DOHH2 (cell line): ENCODE data around the gene WDR27.

ENCODE experiments used
- EZH2phosphoT487 ChIP-seq: fragments of 200-600 bp; sonication (generic); IDR thresholded peaks from 2 replicates; pipeline ENCODE4 v1.6.1; 2017; ENCODE audit warnings: borderline replicate concordance, mild to moderate bottlenecking, antibody characterized with exemption, low read length, moderate library complexity, mixed read lengths
- TF ChIP-seq, protein P1 (sequence below): fragments of 200-600 bp; sonication (generic); IDR thresholded peaks from one replicate; pipeline ENCODE4 v1.5.1; 2014; ENCODE audit warnings: antibody characterized with exemption, mild to moderate bottlenecking, low read depth, low read length; ENCODE audit not compliant: poor library complexity, severe bottlenecking

DNA sequence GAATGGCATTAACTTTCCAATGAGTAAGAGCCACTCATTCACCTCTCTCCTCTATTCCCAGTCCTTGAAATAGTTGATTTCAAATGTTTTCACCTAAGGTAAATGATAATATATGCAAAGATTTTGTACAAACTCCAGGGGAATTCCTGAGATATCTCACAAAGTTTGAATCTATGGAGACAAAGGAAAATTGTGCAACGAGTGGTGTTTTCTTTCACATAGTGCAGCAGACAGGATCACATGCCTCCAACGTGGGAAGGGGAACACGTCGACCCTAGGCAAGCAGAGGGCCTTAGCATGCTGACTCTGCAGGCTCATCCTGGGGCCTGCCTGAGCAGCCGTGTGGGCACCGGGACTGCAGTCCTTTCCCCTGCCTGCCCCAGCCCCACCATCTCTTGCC lies 252.6 kb downstream of the WDR27 start:
- TF ChIP-seq, protein P1, sequence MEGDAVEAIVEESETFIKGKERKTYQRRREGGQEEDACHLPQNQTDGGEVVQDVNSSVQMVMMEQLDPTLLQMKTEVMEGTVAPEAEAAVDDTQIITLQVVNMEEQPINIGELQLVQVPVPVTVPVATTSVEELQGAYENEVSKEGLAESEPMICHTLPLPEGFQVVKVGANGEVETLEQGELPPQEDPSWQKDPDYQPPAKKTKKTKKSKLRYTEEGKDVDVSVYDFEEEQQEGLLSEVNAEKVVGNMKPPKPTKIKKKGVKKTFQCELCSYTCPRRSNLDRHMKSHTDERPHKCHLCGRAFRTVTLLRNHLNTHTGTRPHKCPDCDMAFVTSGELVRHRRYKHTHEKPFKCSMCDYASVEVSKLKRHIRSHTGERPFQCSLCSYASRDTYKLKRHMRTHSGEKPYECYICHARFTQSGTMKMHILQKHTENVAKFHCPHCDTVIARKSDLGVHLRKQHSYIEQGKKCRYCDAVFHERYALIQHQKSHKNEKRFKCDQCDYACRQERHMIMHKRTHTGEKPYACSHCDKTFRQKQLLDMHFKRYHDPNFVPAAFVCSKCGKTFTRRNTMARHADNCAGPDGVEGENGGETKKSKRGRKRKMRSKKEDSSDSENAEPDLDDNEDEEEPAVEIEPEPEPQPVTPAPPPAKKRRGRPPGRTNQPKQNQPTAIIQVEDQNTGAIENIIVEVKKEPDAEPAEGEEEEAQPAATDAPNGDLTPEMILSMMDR = no peak
- no peak for TF ChIP-seq EZH2phosphoT487
